K562 (cell line): ENCODE results near the gene LY6G6F. TPM values are rescaled to one million over a fixed set of nuclear protein-coding genes. Genes with fewer than 3 reads are reported as not detected.
A peak's percentile ranks its signal among the peaks of the same experiment; 100 is the strongest.

ENCODE experiments used
- ATF1 ChIP-seq, 2 experiments: fragments of 450-650 bp in 1 of 2; IDR thresholded peaks; 2 replicates each; pipeline ENCODE4 v1.6.1; 2016; ENCODE audit warnings: missing compliant biosample characterization in 1 of 2, missing genetic modification characterization in 1 of 2
- CBX5 ChIP-seq: IDR thresholded peaks from 2 replicates; pipeline ENCODE4 v1.6.1; 2014; ENCODE audit warnings: low read depth, borderline replicate concordance
- CTCFL ChIP-seq: IDR thresholded peaks from 2 replicates; pipeline ENCODE4 v1.6.1; 2011; ENCODE audit warnings: borderline replicate concordance, low read depth, mild to moderate bottlenecking, moderate library complexity, low read length; ENCODE audit not compliant: insufficient read depth, poor library complexity, severe bottlenecking
- DLX4 ChIP-seq: fragments of 250-450 bp; sonication (Bioruptor Pico); IDR thresholded peaks from 2 replicates; pipeline ENCODE4 v1.6.1; 2021; ENCODE audit warnings: mild to moderate bottlenecking
- EP300 ChIP-seq: IDR thresholded peaks from 2 replicates; pipeline ENCODE4 v1.6.1; 2012; ENCODE audit warnings: low read length, improper control_type of control experiment
- EWSR1 ChIP-seq: fragments of 450-650 bp; IDR thresholded peaks from 2 replicates; pipeline ENCODE4 v1.6.1; 2018; ENCODE audit warnings: borderline replicate concordance, mild to moderate bottlenecking, low read depth, moderate library complexity; ENCODE audit not compliant: partially characterized antibody
- FOSL1 ChIP-seq: fragments of 200-800 bp; sonication (Bioruptor generic); conservative IDR thresholded peaks from 2 replicates; pipeline ENCODE4 v1.6.1; 2016; ENCODE audit warnings: missing genetic modification characterization, missing compliant biosample characterization
- FOXK1 ChIP-seq: sonication (generic); formaldehyde crosslinking; IDR thresholded peaks from 2 replicates; pipeline ENCODE4 v1.8.0; 2022; ENCODE audit warnings: missing genetic modification reagents, mild to moderate bottlenecking, borderline replicate concordance
- GABPB2 ChIP-seq: fragments of 250-450 bp; sonication (Bioruptor Pico); conservative IDR thresholded peaks from 2 replicates; pipeline ENCODE4 v1.5.1; 2021; ENCODE audit warnings: mild to moderate bottlenecking
- HBP1 ChIP-seq: fragments of 450-650 bp; formaldehyde crosslinking; IDR thresholded peaks from 2 replicates; pipeline ENCODE4 v1.4.0; 2022; ENCODE audit warnings: missing genetic modification characterization
- HLTF ChIP-seq: fragments of 450-650 bp; IDR thresholded peaks from 2 replicates; pipeline ENCODE4 v1.6.1; 2016
- JUND ChIP-seq, 2 experiments: IDR thresholded peaks; 2 replicates in 1 of 2; 3 replicates in 1 of 2; pipeline ENCODE4 v1.6.1; 2011; ENCODE audit warnings: borderline replicate concordance in 2 of 2, low read depth in 2 of 2, low read length in 2 of 2, improper control_type of control experiment in 1 of 2, missing biosample characterization in 1 of 2, missing genetic modification characterization in 1 of 2, missing genetic modification reagents in 1 of 2
- KAT7 ChIP-seq: sonication (generic); formaldehyde crosslinking; IDR thresholded peaks from 2 replicates; pipeline ENCODE4 v1.8.0; 2022; ENCODE audit warnings: missing genetic modification reagents, mild to moderate bottlenecking, borderline replicate concordance
- L3MBTL2 ChIP-seq: fragments of 450-650 bp; IDR thresholded peaks from 2 replicates; pipeline ENCODE4 v1.6.1; 2016; ENCODE audit warnings: mild to moderate bottlenecking, moderate library complexity
- MCM3 ChIP-seq: fragments of 450-650 bp; IDR thresholded peaks from 2 replicates; pipeline ENCODE4 v1.6.1; 2016
- MEIS2 ChIP-seq: fragments of 450-650 bp; IDR thresholded peaks from 2 replicates; pipeline ENCODE4 v1.6.1; 2014; ENCODE audit warnings: mild to moderate bottlenecking; ENCODE audit not compliant: partially characterized antibody
- ZBTB8A ChIP-seq: fragments of 450-650 bp; IDR thresholded peaks from 2 replicates; pipeline ENCODE4 v1.6.1; 2018; ENCODE audit warnings: mild to moderate bottlenecking, moderate library complexity; ENCODE audit not compliant: partially characterized antibody
- ZKSCAN3 ChIP-seq: fragments of 250-450 bp; sonication (Bioruptor Pico); IDR thresholded peaks from 2 replicates; pipeline ENCODE4 v1.4.0; 2020
- ZNF212 ChIP-seq: fragments of 450-650 bp; formaldehyde crosslinking; IDR thresholded peaks from 2 replicates; pipeline ENCODE4 v1.4.0; 2020; ENCODE audit warnings: mild to moderate bottlenecking
- ZNF354B ChIP-seq: fragments of 250-450 bp; sonication (Bioruptor Pico); IDR thresholded peaks from 2 replicates; pipeline ENCODE4 v1.4.0; 2020
- ZNF436 ChIP-seq: fragments of 250-450, 450-650 bp; sonication (Bioruptor Pico); formaldehyde crosslinking; IDR thresholded peaks from 2 replicates; pipeline ENCODE4 v1.7.0; 2020; ENCODE audit warnings: mild to moderate bottlenecking
- ZNF57 ChIP-seq: fragments of 450-650 bp; formaldehyde crosslinking; IDR thresholded peaks from 2 replicates; pipeline ENCODE4 v1.4.0; 2020; ENCODE audit warnings: mild to moderate bottlenecking, moderate library complexity
- ZNF764 ChIP-seq: fragments of 250-450 bp; sonication (Bioruptor Pico); IDR thresholded peaks from 2 replicates; pipeline ENCODE4 v1.4.0; 2020; ENCODE audit warnings: low read depth, mild to moderate bottlenecking, moderate library complexity
- ZNF778 ChIP-seq: fragments of 450-650 bp; formaldehyde crosslinking; IDR thresholded peaks from 2 replicates; pipeline ENCODE4 v1.4.0; 2020; ENCODE audit warnings: mild to moderate bottlenecking, moderate library complexity
- ZZZ3 ChIP-seq: fragments of 450-650 bp; IDR thresholded peaks from 2 replicates; pipeline ENCODE4 v1.6.1; 2016; ENCODE audit warnings: antibody characterized with exemption, mild to moderate bottlenecking, moderate library complexity
- polyA plus RNA-seq, 8 experiments: library from polyadenylated mRNA; depleted of rRNA in 4 of 8; stranded (reverse) in 5 of 8; unstranded in 3 of 8; fragments of >200 nt; fragmentation: Nextera tagmentation in 2 of 8; fragmentation: Illumina TruSeq in 1 of 8; extraction: Ambion mirVana in 2 of 8; extraction: Trizol in 1 of 8; gene quantifications; 2 replicates each; pipeline versions ENCODE4 v1.2.1 to v1.2.3, GENCODE V29; 2011 to 2014; ENCODE audit warnings: inconsistent platforms in 1 of 8, missing spikeins in 1 of 8
- total RNA-seq, 7 experiments: library from RNA; depleted of rRNA in 6 of 7; stranded (reverse); fragments of >200 nt in 6 of 7; fragmentation: Illumina TruSeq in 2 of 7; extraction: Trizol in 2 of 7; gene quantifications; 2 replicates each; pipeline versions ENCODE4 v1.2.1 to v1.2.3, GENCODE V29; 2011 to 2021; ENCODE audit warnings: low replicate concordance in 1 of 7

The LY6G6F gene
- total and polyA plus RNA-seq, 9 of the 15 experiments (the other 6 are each of a cell fraction or from before 2014, with no cell fraction given), result 0.14 to 0.50 (median 0.28) TPM; not detected in 2

GRCh38 chr6:31739639-31740396 is 33.2 kb downstream of the LY6G6F start, which contains the start of gene MSH5 (continued):
- TF ChIP-seq HBP1 (CRISPR knock-in tag) (peak; percentile 78), ZNF354B (no peak), ZNF57 (CRISPR knock-in tag) (no peak; the same call in 1 of the 2 replicates), EP300 (peak; percentile 71), ATF1 (CRISPR knock-in tag; IDR thresholded peaks at IDR 0.05) (no peak), ATF1 (tag; IDR thresholded peaks at IDR 0.05) (peak; percentile 94), ZKSCAN3 (CRISPR knock-in tag) (no peak), JUND (IDR thresholded peaks at IDR 0.05; ENCODE audit: borderline replicate concordance, low read depth, low read length) (peak; percentile 72), JUND (tag; IDR thresholded peaks at IDR 0.05; ENCODE audit: borderline replicate concordance, low read depth, low read length) (peak; percentile 56; the same call in 1 of the 3 replicates), ZNF764 (CRISPR knock-in tag) (peak; percentile 44; the same call in 1 of the 2 replicates), DLX4 (CRISPR knock-in tag) (no peak), ZNF778 (no peak), GABPB2 (CRISPR knock-in tag) (peak; percentile 41; the same call in 1 of the 2 replicates), L3MBTL2 (no peak), HLTF (peak; percentile 80; the same call in 1 of the 2 replicates), MCM3 (no peak), ZZZ3 (no peak), CBX5 (no peak), ZNF436 (CRISPR knock-in tag) (no peak), FOXK1 (CRISPR knock-in tag) (peak; percentile 99), FOSL1 (tag) (no peak), CTCFL (no peak), ZNF212 (CRISPR knock-in tag) (peak; percentile 64; the same call in 1 of the 2 replicates), MEIS2 (no peak), KAT7 (CRISPR knock-in tag) (no peak), ZBTB8A (no peak), EWSR1 (no peak)
